ENCODE results near the gene RPL10. TPM values are rescaled to one million over a fixed set of nuclear protein-coding genes. Genes with fewer than 3 reads are reported as not detected.

The RPL10 gene
- total and polyA plus RNA-seq, 9 of the 15 experiments (the other 6 are each of a cell fraction or from before 2014, with no cell fraction given): 3,774 to 7,600 (median 5,014) TPM

DNA sequence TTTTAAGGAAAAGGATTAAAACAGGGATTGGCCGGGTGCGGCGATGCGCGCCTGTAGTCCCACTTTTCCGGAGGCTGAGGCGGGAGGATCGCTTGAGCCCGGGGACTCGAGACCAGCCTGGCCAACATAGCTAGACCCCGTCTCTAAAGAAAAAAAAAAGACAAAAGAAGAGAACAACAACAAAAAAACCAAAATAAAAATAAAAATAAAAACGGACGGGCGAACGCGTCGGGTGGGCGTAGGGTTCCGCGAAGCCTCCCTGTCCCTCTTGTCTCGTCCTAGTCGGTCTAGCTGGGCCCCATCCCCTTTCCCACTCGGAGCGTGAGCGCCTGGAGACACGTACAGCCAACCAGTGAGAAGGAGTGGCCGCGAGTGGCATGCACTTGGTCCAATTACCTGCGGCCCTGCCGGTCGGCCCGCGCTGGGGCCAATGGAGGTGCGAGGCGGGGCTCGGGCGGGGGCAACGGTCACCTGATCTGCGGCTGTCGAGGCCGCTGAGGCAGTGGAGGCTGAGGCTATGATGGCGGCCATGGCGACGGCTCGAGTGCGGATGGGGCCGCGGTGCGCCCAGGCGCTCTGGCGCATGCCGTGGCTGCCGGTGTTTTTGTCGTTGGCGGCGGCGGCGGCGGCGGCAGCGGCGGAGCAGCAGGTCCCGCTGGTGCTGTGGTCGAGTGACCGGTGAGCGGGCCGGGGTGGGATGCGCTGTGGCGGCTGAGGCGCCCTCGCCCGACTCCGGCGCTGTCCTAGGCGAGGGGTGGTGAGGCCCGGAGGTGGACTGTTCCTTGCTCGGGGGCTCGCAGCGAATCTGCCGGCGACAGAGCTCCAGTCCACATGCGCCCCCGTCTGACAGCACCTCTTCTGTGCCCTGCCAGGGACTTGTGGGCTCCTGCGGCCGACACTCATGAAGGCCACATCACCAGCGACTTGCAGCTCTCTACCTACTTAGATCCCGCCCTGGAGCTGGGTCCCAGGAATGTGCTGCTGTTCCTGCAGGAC, 30.3 kb downstream of the RPL10 start, which contains the start of gene ATP6AP1 (continued):
- TF ChIP-seq, protein P1, sequence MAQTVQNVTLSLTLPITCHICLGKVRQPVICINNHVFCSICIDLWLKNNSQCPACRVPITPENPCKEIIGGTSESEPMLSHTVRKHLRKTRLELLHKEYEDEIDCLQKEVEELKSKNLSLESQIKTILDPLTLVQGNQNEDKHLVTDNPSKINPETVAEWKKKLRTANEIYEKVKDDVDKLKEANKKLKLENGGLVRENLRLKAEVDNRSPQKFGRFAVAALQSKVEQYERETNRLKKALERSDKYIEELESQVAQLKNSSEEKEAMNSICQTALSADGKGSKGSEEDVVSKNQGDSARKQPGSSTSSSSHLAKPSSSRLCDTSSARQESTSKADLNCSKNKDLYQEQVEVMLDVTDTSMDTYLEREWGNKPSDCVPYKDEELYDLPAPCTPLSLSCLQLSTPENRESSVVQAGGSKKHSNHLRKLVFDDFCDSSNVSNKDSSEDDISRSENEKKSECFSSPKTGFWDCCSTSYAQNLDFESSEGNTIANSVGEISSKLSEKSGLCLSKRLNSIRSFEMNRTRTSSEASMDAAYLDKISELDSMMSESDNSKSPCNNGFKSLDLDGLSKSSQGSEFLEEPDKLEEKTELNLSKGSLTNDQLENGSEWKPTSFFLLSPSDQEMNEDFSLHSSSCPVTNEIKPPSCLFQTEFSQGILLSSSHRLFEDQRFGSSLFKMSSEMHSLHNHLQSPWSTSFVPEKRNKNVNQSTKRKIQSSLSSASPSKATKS (CRISPR knock-in tag; IDR thresholded peaks at IDR 0.05): no peak
- TF ChIP-seq STAG1 (CRISPR knock-in tag; IDR thresholded peaks at IDR 0.05; ENCODE audit: borderline replicate concordance): no peak
- TF ChIP-seq KLF10 (CRISPR knock-in tag; IDR thresholded peaks at IDR 0.05): no peak
- no peak; the same call in 1 of the 2 replicates for TF ChIP-seq ZNF263 (CRISPR knock-in tag; IDR thresholded peaks at IDR 0.05; ENCODE audit: borderline replicate concordance)
- TF ChIP-seq FOXK1 (CRISPR knock-in tag; IDR thresholded peaks at IDR 0.05; ENCODE audit: borderline replicate concordance): no peak
- no peak for TF ChIP-seq HMGN3 (IDR thresholded peaks at IDR 0.05; ENCODE audit: borderline replicate concordance, extremely low read depth, insufficient read length, low read depth, low read length)
- TF ChIP-seq SAP30 (IDR thresholded peaks at IDR 0.05; ENCODE audit: borderline replicate concordance, insufficient read depth, low read depth, low read length, poor library complexity, severe bottlenecking): no peak
- no peak for TF ChIP-seq PTBP1 (IDR thresholded peaks at IDR 0.05; ENCODE audit: low read depth, low read length)
- TF ChIP-seq ZBTB7A (IDR thresholded peaks at IDR 0.05; ENCODE audit: borderline replicate concordance, control insufficient read depth, low read depth, low read length): 0 out of 2 replicates have a peak, but pooled peaks have one; percentile 14
- no peak for TF ChIP-seq SOX6 (IDR thresholded peaks at IDR 0.05)
- no peak for TF ChIP-seq BRF1 (IDR thresholded peaks at IDR 0.05; ENCODE audit: borderline replicate concordance, extremely low read depth, insufficient read length)
- TF ChIP-seq, protein P2, sequence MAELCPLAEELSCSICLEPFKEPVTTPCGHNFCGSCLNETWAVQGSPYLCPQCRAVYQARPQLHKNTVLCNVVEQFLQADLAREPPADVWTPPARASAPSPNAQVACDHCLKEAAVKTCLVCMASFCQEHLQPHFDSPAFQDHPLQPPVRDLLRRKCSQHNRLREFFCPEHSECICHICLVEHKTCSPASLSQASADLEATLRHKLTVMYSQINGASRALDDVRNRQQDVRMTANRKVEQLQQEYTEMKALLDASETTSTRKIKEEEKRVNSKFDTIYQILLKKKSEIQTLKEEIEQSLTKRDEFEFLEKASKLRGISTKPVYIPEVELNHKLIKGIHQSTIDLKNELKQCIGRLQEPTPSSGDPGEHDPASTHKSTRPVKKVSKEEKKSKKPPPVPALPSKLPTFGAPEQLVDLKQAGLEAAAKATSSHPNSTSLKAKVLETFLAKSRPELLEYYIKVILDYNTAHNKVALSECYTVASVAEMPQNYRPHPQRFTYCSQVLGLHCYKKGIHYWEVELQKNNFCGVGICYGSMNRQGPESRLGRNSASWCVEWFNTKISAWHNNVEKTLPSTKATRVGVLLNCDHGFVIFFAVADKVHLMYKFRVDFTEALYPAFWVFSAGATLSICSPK (IDR thresholded peaks at IDR 0.05; ENCODE audit: borderline replicate concordance): no peak
- TF ChIP-seq ZNF121 (CRISPR knock-in tag; conservative IDR thresholded peaks at IDR 0.05): peak; percentile 99
- 0 out of 2 replicates have a peak, but pooled peaks have one; percentile 18 for TF ChIP-seq FOXM1 (IDR thresholded peaks at IDR 0.05; ENCODE audit: low read depth)
- TF ChIP-seq FOXM1 (CRISPR knock-in tag; IDR thresholded peaks at IDR 0.05; ENCODE audit: low read depth): no peak
- peak; percentile 64 for TF ChIP-seq KDM5B (IDR thresholded peaks at IDR 0.05; ENCODE audit: insufficient replicate concordance, low read depth, low read length)
- no peak for TF ChIP-seq ZNF75A (CRISPR knock-in tag; IDR thresholded peaks at IDR 0.05)
- TF ChIP-seq BACH1 (tag; IDR thresholded peaks at IDR 0.05): no peak
- TF ChIP-seq, protein P3, sequence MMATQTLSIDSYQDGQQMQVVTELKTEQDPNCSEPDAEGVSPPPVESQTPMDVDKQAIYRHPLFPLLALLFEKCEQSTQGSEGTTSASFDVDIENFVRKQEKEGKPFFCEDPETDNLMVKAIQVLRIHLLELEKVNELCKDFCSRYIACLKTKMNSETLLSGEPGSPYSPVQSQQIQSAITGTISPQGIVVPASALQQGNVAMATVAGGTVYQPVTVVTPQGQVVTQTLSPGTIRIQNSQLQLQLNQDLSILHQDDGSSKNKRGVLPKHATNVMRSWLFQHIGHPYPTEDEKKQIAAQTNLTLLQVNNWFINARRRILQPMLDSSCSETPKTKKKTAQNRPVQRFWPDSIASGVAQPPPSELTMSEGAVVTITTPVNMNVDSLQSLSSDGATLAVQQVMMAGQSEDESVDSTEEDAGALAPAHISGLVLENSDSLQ (IDR thresholded peaks at IDR 0.05): peak; percentile 100

All from K562 (cell line).